Duodenal mucosa (tissue), 2 donors: ENCODE results near the gene IZUMO4.

Experiments used
- H3K27ac ChIP-seq: one replicate; pipeline ENCODE4 v1.7.0; 2013; ENCODE audit warnings: low read depth, low read length
- H3K27me3 ChIP-seq, 2 donors: one replicate each; pipeline ENCODE4 v1.7.0; 2013; ENCODE audit warnings: low read length in 2 of 2, control low read depth in 1 of 2; ENCODE audit not compliant: insufficient read depth in 2 of 2, control insufficient read depth in 1 of 2
- H3K36me3 ChIP-seq, 2 donors: one replicate each; pipeline ENCODE4 v1.7.0; 2013; ENCODE audit warnings: low read length in 2 of 2, control low read depth in 1 of 2; ENCODE audit not compliant: insufficient read depth in 2 of 2, control insufficient read depth in 1 of 2
- H3K4me1 ChIP-seq, 2 donors: one replicate each; pipeline ENCODE4 v1.7.0; 2013; ENCODE audit warnings: low read length in 2 of 2, control low read depth in 1 of 2; ENCODE audit not compliant: insufficient read depth in 2 of 2, control insufficient read depth in 1 of 2
- H3K4me3 ChIP-seq, 2 donors: one replicate each; pipeline ENCODE4 v1.7.0; 2013; ENCODE audit warnings: low read length in 2 of 2, low read depth in 1 of 2
- H3K9ac ChIP-seq, 2 donors: one replicate each; pipeline ENCODE4 v1.7.0; 2013; ENCODE audit warnings: low read length in 2 of 2, low read depth in 1 of 2
- H3K9me3 ChIP-seq, 2 donors: one replicate each; pipeline ENCODE4 v1.7.0; 2013; ENCODE audit warnings: low read length in 2 of 2, control low read depth in 1 of 2; ENCODE audit not compliant: control insufficient read depth in 1 of 2

IZUMO4 gene

DNA sequence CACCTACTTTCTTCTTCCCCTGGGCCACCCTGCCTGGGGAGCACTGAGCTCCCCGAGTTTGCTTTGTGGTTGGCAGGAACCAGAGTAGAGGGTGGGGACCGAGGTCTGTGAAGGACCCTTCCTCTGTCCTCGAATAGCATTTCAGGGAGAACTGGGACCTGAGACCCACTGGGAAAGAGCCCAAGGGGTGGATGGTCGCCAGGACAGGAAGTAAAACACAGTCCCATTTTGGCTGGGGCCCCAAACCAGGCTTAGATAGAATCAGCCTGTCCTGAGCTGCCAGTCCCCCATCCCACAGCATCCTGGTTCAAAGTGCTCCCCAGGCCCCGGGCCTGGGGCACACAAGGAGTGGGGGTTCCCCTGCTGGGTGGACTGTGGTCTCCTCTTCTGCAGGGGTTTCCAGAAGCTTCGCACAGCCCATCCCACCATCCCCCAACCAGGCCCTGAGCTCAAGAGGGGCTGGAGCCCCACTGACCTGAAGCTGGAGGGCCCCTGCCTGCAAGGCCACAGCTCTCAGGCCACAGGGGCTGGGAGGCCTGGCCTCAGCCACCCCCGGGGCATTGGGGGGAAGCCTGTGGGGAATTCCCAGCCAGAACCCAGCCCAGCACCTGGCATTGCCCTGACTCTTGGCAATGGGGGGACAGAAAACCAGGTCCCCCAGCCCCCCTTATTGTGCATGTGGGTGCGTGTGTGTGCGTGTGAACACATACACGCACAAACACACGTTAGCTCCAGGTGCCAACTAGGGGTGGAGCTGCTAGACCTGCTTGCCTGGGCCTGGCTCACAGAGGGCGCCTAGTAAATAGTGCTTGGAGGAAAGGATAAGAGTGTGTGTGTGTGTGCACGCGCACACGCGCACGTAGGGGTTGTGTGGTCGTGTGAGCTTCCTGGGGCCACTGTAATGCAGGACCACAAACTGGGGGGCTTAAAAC, 44.7 kb upstream of the IZUMO4 start:
- H3K4me3 ChIP-seq, result peak overlapping the region in 1 of 2 donors; percentile 56
- H3K36me3 ChIP-seq, result peaks cover 0 to 7% of the 10 kb centered on the region in 2 donors
- H3K9ac ChIP-seq, result peak overlapping the region; percentile 57 to 80
- peaks cover 51 to 61% of the 10 kb centered on the region in 2 donors for H3K4me1 ChIP-seq
- no peaks in the 10 kb centered on the region for H3K9me3 ChIP-seq
- H3K27ac ChIP-seq, result peak overlapping the region; percentile 90
- H3K27me3 ChIP-seq, result no peaks in the 10 kb centered on the region

DNA sequence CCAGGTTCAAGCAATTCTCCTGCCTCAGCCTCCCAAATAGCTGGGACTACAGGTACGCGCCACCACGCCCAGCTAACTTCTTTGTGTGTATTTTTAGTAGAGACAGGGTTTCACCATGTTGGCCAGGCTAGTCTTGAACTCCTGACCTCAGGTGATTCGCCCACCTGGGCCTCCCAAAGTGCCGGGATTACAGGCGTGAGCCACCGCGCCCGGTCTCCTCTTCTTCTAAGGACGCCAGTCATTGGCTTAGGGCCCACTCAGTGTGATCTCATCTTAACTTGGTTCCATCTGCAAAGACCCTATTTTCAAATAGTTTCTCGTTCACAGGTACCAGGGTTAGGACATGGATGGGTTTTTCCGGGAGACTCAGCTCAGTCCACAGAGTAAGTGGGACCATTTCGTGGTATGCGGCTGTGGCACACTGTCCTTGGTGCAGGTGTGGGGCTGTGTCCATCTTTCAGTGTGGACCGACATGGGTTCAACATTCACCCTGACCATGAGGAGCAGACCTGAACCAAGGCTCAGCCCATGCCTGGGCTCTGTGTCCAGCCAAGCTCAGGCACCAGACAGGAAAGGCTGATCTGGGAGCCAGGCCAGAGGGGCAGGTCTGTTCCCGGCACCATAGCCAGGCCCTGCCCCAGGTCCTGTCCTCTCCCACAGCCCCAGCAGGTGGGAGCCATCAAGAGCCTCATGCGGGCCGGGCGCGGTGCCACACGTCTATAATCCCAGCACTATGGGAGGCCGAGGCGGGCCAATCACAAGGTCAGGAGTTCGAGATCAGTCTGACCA, 42.9 kb upstream of the IZUMO4 start:
- Histone ChIP-seq H3K9ac (no peak overlapping the region), H3K9me3 (no peaks in the 10 kb centered on the region), H3K4me3 (no peak overlapping the region), H3K4me1 (peaks cover 33 to 44% of the 10 kb centered on the region in 2 donors), H3K36me3 (peaks cover 0 to 5% of the 10 kb centered on the region in 2 donors), H3K27ac (no peak overlapping the region), H3K27me3 (no peaks in the 10 kb centered on the region)

DNA sequence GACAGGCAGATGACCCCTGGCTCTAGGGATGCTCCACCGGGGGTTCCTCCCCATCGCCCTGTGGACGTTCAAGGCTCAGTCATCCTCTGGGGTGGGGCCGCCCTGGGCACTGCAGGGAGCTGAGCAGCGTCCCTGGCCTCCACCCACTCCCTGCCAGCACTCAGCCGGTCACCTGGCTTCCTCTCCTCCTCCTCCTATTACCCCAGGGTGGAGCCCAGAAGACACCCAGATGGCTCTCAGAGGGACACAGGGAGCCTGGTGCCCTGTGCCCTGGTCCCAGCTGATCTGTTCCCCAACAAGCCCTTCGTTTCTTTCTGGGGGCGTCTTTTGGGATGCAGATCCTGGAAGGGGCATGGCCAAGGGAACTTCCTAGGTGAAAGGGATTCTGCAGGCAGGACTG, 42.0 kb upstream of the IZUMO4 start:
- H3K4me1 ChIP-seq, result peaks cover 32 to 42% of the 10 kb centered on the region in 2 donors
- H3K27ac ChIP-seq, result no peak overlapping the region
- H3K9ac ChIP-seq, result no peak overlapping the region
- no peaks in the 10 kb centered on the region for H3K9me3 ChIP-seq
- no peak overlapping the region for H3K4me3 ChIP-seq
- no peaks in the 10 kb centered on the region for H3K36me3 ChIP-seq
- no peaks in the 10 kb centered on the region for H3K27me3 ChIP-seq

DNA sequence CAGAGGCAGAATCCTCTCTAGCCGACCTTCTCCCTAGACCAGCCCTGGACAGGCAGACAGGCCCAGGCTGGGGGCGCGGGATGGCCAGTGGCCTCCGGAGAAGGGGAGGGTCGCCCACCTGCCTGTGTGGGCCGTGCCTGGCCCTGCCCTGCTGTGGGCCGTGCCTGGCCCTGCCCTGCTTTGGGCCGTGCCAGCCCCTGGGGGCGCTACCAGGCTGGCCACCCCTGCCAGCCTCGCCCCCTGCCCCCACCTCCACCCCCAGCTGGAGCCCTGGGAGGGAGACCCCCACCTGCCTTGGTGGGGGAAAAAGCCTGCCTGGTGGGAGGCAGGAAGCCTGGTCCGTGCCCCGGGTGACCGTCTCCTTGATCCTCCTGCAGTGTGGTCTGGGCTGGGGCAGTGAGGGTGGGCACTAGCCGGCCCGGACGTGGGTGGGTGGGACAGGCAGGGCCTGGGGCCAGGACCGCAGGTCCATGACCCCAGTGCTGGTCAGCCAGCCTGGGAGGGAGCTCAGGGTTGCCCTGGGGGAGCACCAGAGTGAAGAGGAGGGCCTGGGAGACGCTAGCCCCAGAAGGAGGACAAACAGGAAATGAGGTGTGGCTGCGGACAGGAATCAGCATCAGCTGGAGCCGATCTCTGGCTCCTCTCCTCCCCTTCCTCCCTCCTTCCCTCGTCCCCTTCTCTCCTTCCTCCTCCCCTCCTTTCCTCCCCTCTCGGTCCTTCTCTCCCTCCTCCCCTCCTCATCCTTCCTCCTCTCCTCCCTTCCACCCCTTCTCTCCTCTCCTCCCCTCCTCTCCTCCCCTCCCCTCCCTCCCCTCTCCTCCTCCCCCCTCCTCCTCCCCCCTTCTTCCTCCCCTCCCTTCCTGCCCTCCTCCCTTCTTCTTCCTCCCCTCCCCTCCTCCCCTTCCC, 40.5 kb upstream of the IZUMO4 start:
- peak overlapping the region; percentile 51 to 57 for H3K9ac ChIP-seq
- H3K4me3 ChIP-seq, result peak overlapping the region; percentile 29 to 45
- H3K36me3 ChIP-seq, result no peaks in the 10 kb centered on the region
- H3K4me1 ChIP-seq, result peaks cover 43 to 51% of the 10 kb centered on the region in 2 donors
- no peaks in the 10 kb centered on the region for H3K27me3 ChIP-seq
- no peaks in the 10 kb centered on the region for H3K9me3 ChIP-seq
- H3K27ac ChIP-seq, result peak overlapping the region; percentile 77

DNA sequence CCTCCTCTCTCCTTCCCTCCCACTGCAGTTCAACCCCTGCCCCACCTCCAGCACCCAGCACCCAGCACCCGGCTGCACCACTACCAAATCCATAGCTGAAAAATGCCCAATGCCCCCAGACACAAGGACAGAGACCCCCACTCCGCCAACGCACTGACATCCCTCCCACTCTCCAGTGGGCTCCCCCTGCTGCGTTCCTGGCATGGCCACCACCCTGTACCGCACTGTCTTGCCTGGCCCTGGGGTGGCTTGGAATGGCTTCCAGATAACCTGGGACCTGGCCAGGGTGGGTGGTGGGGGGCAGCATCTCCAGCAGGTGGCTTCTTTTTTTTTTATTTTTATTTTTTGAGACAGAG, 39.9 kb upstream of the IZUMO4 start:
- Histone ChIP-seq H3K9me3 (no peaks in the 10 kb centered on the region), H3K27me3 (no peaks in the 10 kb centered on the region), H3K36me3 (no peaks in the 10 kb centered on the region), H3K4me3 (no peak overlapping the region), H3K4me1 (peaks cover 39 to 48% of the 10 kb centered on the region in 2 donors), H3K9ac (no peak overlapping the region), H3K27ac (peak overlapping the region; percentile 32)

DNA sequence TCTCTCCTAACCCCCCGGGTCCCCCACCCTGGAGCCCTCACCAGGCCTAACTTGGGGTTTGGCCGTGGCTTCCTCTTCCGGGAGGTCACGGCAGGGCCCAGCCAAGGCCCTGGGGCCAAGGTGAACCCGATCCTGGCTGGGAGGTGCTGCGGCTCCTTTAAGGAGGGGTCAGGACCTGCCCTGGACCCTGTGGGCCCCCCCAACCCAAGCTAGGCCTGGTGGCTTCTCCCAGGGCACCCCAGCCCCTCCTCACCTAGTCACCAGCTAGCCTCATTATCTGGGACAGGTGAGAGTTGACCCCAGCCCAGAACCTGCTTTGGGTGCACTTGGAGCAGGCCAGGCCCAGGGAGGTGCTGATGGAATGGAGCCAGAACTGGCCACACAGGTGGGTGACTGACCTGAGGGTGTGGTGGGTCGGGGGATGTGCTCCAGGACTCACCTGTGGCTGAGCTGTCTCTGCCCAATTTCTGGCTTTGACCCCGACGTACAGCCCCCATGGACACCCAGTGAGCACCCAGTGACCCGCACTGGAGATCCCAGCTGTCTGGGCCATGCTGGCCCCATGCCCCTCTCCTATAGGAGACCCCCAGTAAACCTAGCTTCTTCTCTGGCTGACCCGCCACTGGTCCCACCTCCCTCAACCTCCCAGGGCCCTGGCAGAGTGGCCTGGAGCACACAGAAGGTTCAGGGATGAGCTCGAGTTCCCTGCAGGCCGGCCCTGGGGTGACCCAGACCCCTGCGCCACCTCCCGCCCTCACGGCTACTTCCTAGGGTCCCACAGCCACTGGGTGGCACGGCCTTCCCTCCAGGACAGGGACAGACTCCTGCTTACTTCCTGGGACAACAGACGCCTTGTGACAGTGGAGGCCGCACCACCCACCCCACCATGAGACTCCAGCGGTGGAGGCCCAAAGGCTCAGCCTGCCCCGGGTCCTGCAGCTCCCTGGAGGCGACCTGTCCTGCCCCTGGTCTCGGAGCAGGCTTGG, 38.9 kb upstream of the IZUMO4 start:
- no peak overlapping the region for H3K27ac ChIP-seq
- no peak overlapping the region for H3K9ac ChIP-seq
- H3K4me3 ChIP-seq, result no peak overlapping the region
- no peaks in the 10 kb centered on the region for H3K9me3 ChIP-seq
- no peaks in the 10 kb centered on the region for H3K27me3 ChIP-seq
- peaks cover 40 to 50% of the 10 kb centered on the region in 2 donors for H3K4me1 ChIP-seq
- no peaks in the 10 kb centered on the region for H3K36me3 ChIP-seq

DNA sequence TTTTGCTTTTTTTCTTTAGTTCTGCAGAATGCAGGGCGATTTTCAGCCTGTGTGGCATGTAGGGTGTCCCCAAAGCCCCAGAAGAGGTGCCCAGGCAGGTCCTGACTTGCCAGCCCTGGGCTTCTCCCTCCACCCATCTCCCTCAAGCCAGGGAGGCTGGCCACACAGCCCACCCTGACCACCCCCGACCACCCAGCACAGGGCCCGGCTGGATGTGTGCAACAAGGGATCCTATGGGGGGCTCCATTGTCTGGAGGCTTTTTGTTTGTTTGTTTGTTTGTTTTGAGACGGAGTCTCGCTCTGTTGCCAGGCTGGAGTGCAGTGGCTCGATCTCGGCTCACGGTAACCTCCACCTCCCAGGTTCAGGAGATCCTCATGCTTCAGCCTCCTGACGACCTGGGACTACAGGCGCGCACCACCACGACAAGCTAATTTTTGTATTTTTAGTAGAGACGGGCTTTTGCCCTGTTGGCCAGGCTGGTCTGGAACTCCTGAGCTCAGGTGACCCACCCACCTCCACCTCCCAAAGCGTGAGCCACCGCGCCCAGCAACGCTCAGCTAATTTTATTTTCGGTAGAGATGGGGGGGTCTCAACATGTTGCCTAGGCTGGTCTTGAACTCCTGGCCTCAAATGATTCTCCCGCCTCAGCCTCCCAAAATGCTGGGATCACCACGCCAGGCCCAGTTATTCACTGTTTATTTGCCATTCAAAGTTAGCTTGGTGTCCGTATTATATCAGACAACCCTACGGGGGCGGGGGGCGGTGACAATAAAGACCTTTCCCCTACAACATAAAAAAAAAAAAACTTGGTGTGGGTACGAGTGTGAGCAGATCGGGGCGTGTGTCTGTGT, 37.9 kb upstream of the IZUMO4 start:
- no peaks in the 10 kb centered on the region for H3K36me3 ChIP-seq
- H3K4me3 ChIP-seq, result peak overlapping the region; percentile 54 to 66
- H3K9ac ChIP-seq, result peak overlapping the region; percentile 93 to 97
- H3K27ac ChIP-seq, result peak overlapping the region; percentile 100
- H3K4me1 ChIP-seq, result peaks cover 40 to 48% of the 10 kb centered on the region in 2 donors
- H3K27me3 ChIP-seq, result no peaks in the 10 kb centered on the region
- H3K9me3 ChIP-seq, result no peaks in the 10 kb centered on the region

DNA sequence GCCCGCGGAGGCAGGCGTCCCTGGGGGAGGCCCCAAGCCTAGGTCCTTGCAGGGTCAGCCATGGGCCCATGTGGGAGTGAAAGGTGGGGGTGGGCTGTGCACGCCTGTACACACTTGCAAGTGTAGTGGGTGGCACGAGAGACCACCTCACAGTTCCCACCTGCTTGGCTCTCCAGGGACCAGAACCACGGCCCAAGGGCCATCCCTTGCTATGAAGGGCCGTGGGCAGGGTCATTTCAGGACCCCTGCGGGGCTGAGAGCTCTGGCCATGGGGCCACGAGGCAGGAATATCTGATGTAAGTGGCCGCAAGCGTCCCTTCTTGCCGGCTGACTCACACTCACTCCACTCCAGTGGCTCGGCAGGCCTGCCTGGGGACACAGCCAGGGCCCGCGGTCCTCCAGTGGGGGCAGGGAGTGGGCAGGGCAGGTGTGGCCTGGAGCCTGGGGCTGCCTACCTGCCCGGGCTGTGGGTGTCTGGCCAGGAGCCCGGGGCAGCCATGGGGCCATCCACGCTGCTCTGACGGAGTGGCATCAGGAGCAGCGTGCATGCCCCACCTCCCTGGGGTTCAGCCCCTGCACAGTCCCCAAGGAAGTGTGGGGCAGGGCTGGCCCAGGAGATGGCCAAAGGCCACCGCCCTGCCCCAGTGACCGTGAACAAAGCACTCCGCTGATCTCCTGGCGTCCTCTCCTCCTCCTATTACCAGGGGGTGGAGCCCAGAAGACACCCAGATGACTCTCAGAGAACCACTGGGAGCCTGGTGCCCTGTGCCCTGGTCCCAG, 37.1 kb upstream of the IZUMO4 start:
- Histone ChIP-seq H3K9me3 (no peaks in the 10 kb centered on the region), H3K36me3 (no peaks in the 10 kb centered on the region), H3K27ac (peak overlapping the region; percentile 100), H3K4me3 (peak overlapping the region; percentile 54 to 66), H3K9ac (peak overlapping the region; percentile 93 to 97), H3K27me3 (no peaks in the 10 kb centered on the region), H3K4me1 (peaks cover 43 to 47% of the 10 kb centered on the region in 2 donors)
